GM21423 (cell line): Measurements from ENCODE around the gene HAPLN3.

Experiments used
- ATAC-seq: cut with Tn5 transposase; IDR thresholded peaks from one replicate; pipeline ENCODE4 v1.9.1; 2021; ENCODE audit warnings: mild to moderate bottlenecking, moderate library complexity; ENCODE audit not compliant: unreplicated experiment

HAPLN3 gene

GRCh38 chr15:88912500-88912921 lies 17.2 kb upstream of the HAPLN3 start:
- no peak for ATAC-seq

GRCh38 chr15:88911766-88912118 lies 16.4 kb upstream of the HAPLN3 start:
- no peak for ATAC-seq

- ATAC-seq: no peak
Measured at GRCh38 chr15:88909956-88910831, 14.8 kb upstream of the HAPLN3 start.

GRCh38 chr15:88908697-88909621 lies 13.6 kb upstream of the HAPLN3 start:
- no peak for ATAC-seq

- ATAC-seq: no peak
Measured at GRCh38 chr15:88908123-88908522, 12.8 kb upstream of the HAPLN3 start.

GRCh38 chr15:88907111-88907510 lies 11.8 kb upstream of the HAPLN3 start:
- no peak for ATAC-seq

GRCh38 chr15:88906551-88906950 lies 11.2 kb upstream of the HAPLN3 start:
- no peak for ATAC-seq

GRCh38 chr15:88906130-88906529 lies 10.8 kb upstream of the HAPLN3 start:
- ATAC-seq: no peak

- ATAC-seq: no peak
Measured at GRCh38 chr15:88905576-88905975, 10.2 kb upstream of the HAPLN3 start.

GRCh38 chr15:88904624-88905327 lies 9.4 kb upstream of the HAPLN3 start:
- peak; percentile 88 for ATAC-seq

GRCh38 chr15:88904257-88904623 lies 8.9 kb upstream of the HAPLN3 start:
- no peak for ATAC-seq

GRCh38 chr15:88902846-88903245 lies 7.5 kb upstream of the HAPLN3 start:
- no peak for ATAC-seq

- no peak for ATAC-seq
Measured at GRCh38 chr15:88902221-88902835, 7.0 kb upstream of the HAPLN3 start.

- ATAC-seq: no peak
Measured at GRCh38 chr15:88901508-88902220, 6.3 kb upstream of the HAPLN3 start.

- ATAC-seq: no peak
Measured at GRCh38 chr15:88900982-88901418, 5.7 kb upstream of the HAPLN3 start.

- no peak for ATAC-seq
Measured at GRCh38 chr15:88900309-88900981, 5.1 kb upstream of the HAPLN3 start.

GRCh38 chr15:88899251-88899650 lies 3.9 kb upstream of the HAPLN3 start:
- ATAC-seq: no peak

GRCh38 chr15:88898736-88899135 lies 3.4 kb upstream of the HAPLN3 start:
- no peak for ATAC-seq

- peak; percentile 99 for ATAC-seq
Measured at GRCh38 chr15:88897456-88898194, 2.3 kb upstream of the HAPLN3 start.
